Mesothelial cell of epicardium (in vitro differentiated cells): ENCODE measurements around the gene ABCA4. TPM values are rescaled to one million over a fixed set of nuclear protein-coding genes. Genes with fewer than 3 reads are reported as not detected.
A peak's percentile ranks its signal among the peaks of the same experiment; 100 is the strongest.
"Not testable (repeated sequence)": the region's sequence is repeated elsewhere in the genome, so short reads cannot be mapped to it uniquely, and the experiment has no call there.

ENCODE experiments used
- DNase-seq, 2 experiments: peaks; one replicate each; pipeline ENCODE4 v3.0.0; 2021; ENCODE audit warnings: low spot score in 2 of 2; ENCODE audit not compliant: unreplicated experiment in 2 of 2
- H3K27ac Mint-ChIP-seq: 2 replicates; pipeline ENCODE4 v1.8.0; 2021; ENCODE audit warnings: mixed read lengths
- H3K27me3 Mint-ChIP-seq: 2 replicates; pipeline ENCODE4 v1.8.0; 2021; ENCODE audit warnings: low read depth, mixed read lengths
- H3K36me3 Mint-ChIP-seq: 2 replicates; pipeline ENCODE4 v1.8.0; 2021; ENCODE audit warnings: mixed read lengths
- H3K4me1 Mint-ChIP-seq: 2 replicates; pipeline ENCODE4 v1.8.0; 2021; ENCODE audit warnings: mixed read lengths
- H3K4me3 Mint-ChIP-seq: 2 replicates; pipeline ENCODE4 v1.8.0; 2021; ENCODE audit warnings: mild to moderate bottlenecking, moderate library complexity, mixed read lengths
- H3K9me3 Mint-ChIP-seq: 2 replicates; pipeline ENCODE4 v1.8.0; 2021; ENCODE audit warnings: mixed read lengths
- total RNA-seq: library from RNA; stranded (reverse); gene quantifications from 3 replicates; pipeline ENCODE4 v1.2.1, GENCODE V29; 2021
- TF ChIP-seq, protein P1 (sequence below): fragments of 200-600 bp; sonication (generic); IDR thresholded peaks from one replicate; pipeline ENCODE4 v1.5.0; 2021; ENCODE audit warnings: antibody characterized with exemption; ENCODE audit not compliant: unreplicated experiment

The ABCA4 gene
- total RNA-seq, 1 donor from 2014 or later, result 14.5 TPM

DNA sequence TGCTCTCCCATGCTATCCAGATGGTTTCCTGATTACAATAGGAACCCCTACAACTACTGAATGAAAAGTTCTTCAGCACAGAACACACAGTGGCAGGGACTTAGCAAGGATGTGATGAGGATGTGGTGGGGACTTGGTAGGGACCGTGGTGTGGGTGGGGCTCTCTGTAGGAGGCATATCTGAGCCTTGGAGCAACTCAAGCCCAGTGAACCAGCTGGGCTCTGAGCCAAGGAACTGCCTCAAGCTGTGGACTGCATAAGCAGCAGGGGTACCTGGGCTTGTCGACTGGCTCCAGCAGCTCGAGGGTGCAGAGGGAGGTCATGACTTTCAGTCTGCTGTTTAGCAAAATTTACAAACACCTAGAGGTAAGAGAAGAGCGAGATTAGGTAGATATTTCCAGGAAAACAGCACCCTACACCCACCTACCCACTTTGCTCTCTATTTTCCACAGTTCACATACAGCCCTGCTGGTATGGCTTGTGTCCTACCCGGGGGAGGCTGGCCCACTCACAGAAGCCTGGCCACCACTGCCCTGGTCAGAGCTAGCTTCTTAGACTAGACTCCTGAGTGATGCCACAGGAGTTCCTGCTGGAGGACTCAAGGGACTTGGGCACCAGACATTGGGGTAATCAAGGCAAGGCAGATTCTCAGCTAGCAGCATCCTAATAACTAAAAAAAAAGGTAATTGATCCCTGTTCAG is 125.0 kb downstream of the ABCA4 start:
- no peaks in the 10 kb centered on the region for H3K27me3 Mint-ChIP-seq

DNA sequence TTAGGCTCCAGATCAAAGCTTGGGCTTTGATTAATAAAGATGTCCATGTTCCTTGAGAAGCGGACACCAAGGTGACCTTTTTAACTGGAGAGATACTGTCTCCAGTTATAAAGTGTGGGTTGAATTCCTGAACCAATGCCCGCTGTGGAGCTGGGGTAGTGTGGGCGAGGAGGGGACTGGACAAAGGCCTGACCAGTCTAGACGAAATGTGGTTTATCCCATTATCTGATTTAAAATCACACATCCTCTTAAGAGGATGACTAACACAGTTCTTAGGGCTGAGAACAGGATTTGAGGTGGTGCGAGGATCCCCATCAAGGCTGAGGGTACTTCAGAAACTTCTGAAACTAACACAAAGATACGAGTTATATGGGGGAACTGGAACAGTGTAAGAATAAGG is 127.2 kb downstream of the ABCA4 start:
- Mint-ChIP-seq H3K9me3 (no peaks in the 10 kb centered on the region), H3K4me3 (no peak overlapping the region), H3K36me3 (peaks cover 5% of the 10 kb centered on the region), H3K27me3 (no peaks in the 10 kb centered on the region), H3K4me1 (peaks cover 8% of the 10 kb centered on the region), H3K27ac (no peak overlapping the region)
- TF ChIP-seq, protein P1, sequence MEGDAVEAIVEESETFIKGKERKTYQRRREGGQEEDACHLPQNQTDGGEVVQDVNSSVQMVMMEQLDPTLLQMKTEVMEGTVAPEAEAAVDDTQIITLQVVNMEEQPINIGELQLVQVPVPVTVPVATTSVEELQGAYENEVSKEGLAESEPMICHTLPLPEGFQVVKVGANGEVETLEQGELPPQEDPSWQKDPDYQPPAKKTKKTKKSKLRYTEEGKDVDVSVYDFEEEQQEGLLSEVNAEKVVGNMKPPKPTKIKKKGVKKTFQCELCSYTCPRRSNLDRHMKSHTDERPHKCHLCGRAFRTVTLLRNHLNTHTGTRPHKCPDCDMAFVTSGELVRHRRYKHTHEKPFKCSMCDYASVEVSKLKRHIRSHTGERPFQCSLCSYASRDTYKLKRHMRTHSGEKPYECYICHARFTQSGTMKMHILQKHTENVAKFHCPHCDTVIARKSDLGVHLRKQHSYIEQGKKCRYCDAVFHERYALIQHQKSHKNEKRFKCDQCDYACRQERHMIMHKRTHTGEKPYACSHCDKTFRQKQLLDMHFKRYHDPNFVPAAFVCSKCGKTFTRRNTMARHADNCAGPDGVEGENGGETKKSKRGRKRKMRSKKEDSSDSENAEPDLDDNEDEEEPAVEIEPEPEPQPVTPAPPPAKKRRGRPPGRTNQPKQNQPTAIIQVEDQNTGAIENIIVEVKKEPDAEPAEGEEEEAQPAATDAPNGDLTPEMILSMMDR, result no peak
- DNase-seq, result no peak

More for the DNA sequence above, 125.0 kb downstream of the ABCA4 start:
- TF ChIP-seq, protein P1, result no peak
- peak in 1 of 2 experiments; percentile 27 for DNase-seq
- Mint-ChIP-seq H3K36me3 (peaks cover 5% of the 10 kb centered on the region), H3K9me3 (no peaks in the 10 kb centered on the region), H3K4me3 (no peak overlapping the region), H3K27ac (no peak overlapping the region), H3K4me1 (peaks cover 3% of the 10 kb centered on the region)

DNA sequence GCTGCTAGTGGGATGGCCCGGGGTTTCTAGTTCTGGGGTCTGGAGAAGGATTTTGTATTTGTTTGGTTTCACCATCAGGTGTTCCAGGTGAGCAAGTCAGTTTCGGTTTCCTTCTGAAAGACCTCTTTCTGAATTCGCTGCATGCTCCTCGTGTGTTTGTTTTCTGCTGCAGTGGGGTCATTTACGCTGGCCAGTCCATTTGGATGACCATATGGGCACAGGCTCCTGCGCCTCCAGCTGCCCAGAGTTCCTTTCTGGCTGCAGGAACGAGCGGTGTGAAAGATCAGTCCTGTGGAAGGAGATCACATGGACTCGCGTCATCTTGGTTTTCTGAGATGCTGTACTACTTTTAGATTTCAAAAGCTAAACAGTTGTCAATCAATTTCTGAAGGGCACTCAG is 128.0 kb downstream of the ABCA4 start:
- H3K36me3 Mint-ChIP-seq, result peaks cover 5% of the 10 kb centered on the region
- TF ChIP-seq, protein P1, result no peak
- no peak overlapping the region for H3K4me3 Mint-ChIP-seq
- no peaks in the 10 kb centered on the region for H3K27me3 Mint-ChIP-seq
- peaks cover 10% of the 10 kb centered on the region for H3K4me1 Mint-ChIP-seq
- DNase-seq, result no peak
- no peak overlapping the region for H3K27ac Mint-ChIP-seq
- H3K9me3 Mint-ChIP-seq, result no peaks in the 10 kb centered on the region

DNA sequence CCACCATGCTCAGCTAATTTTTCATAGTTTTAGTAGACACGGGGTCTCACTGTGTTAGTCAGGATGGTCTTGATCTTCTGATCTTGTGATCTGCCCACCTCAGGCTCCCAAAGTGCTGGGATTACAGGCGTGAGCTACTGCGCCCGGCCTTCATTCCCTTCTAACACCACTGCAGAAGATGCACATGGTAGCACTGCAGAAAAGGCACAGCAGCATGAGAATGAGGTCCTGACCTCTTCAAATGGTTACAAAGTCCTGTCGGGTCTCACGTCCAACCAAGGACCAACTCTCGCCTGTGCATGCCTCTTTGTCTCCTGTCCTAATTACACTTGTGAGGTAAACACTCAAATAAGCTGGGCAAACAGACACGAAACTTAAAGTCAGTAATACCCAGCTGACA is 128.8 kb downstream of the ABCA4 start:
- no peak for DNase-seq
- TF ChIP-seq, protein P1, result no peak
- Mint-ChIP-seq H3K27me3 (no peaks in the 10 kb centered on the region), H3K9me3 (no peaks in the 10 kb centered on the region), H3K4me3 (no peak overlapping the region), H3K27ac (no peak overlapping the region), H3K36me3 (peaks cover 5% of the 10 kb centered on the region), H3K4me1 (peaks cover 15% of the 10 kb centered on the region)

DNA sequence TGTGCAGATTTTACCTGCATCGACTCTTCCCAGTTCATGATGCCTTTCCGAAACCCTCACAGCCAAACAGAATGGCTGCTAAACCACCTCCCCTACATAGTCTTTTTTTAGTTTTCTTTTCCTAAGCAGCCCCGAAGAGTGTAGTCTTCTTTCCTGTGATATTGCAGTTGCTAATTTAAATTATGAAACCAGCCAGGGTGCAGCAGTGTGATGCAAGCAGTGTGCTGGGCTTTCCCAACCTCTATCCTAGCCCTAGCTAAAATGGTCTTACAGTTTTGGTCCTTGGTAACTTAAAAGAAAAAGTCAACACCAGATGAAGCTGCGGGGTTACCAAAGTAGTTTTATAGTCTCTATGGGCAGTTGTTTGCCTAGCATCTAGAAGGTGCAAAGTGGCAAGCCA is 129.7 kb downstream of the ABCA4 start:
- Mint-ChIP-seq H3K9me3 (no peaks in the 10 kb centered on the region), H3K4me1 (peaks cover 15% of the 10 kb centered on the region), H3K4me3 (no peak overlapping the region), H3K36me3 (peaks cover 5% of the 10 kb centered on the region), H3K27ac (no peak overlapping the region), H3K27me3 (no peaks in the 10 kb centered on the region)
- TF ChIP-seq, protein P1, result no peak
- DNase-seq, result peak in 1 of 2 experiments; percentile 13

DNA sequence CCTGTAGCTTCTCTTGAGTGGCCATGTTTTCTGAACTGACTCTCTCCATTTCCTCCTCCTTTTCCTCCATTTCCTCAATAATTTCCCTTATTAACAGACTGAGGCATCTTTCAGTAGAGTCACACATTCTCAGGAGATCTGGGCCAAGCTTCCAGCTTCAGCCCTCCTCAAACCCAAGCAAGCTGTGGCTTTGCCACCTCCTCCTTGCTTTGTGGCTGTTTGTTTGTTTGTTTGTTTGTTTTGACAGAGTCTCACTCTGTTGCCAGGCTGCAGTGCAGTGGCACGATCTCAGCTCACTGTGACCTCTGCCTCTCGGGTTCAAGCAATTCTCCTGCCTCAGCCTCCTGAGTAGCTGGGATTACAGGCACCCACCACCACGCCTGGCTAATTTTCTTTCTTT is 130.5 kb downstream of the ABCA4 start:
- H3K4me3 Mint-ChIP-seq, H3K27ac Mint-ChIP-seq, H3K27me3 Mint-ChIP-seq, DNase-seq, H3K36me3 Mint-ChIP-seq, H3K9me3 Mint-ChIP-seq: not testable (repeated sequence)
- peaks cover 12% of the 10 kb centered on the region for H3K4me1 Mint-ChIP-seq
